HG03460 (cell line): ENCODE data around the gene SLX1B.
"Not testable (repeated sequence)": the region's sequence is repeated elsewhere in the genome, so short reads cannot be mapped to it uniquely, and the experiment has no call there.

Experiments used
- ATAC-seq: cut with Tn5 transposase; IDR thresholded peaks from one replicate; pipeline ENCODE4 v1.9.1; 2021; ENCODE audit not compliant: unreplicated experiment

Gene SLX1B

GRCh38 chr16:29454269-29454668 is at the start of gene SLX1B, which contains the start of gene BOLA2:
TSS of gene SLX1B (plus strand) at chr16:29454533.
TSS of gene BOLA2 (minus strand) at chr16:29454351. CDS start at chr16:29454253, 98 bp downstream.
- ATAC-seq = peak; percentile 83

- ATAC-seq = not testable (repeated sequence)
These were observed 49.1 kb upstream of the SLX1B start for GRCh38 chr16:29405249-29405648.

GRCh38 chr16:29423587-29423986 is 30.7 kb upstream of the SLX1B start:
- ATAC-seq = not testable (repeated sequence)

- ATAC-seq = not testable (repeated sequence)
These were observed 28.9 kb upstream of the SLX1B start for GRCh38 chr16:29425390-29425789.

GRCh38 chr16:29453754-29454153 is 579 bp upstream of the SLX1B start:
- peak; percentile 12 for ATAC-seq

GRCh38 chr16:29454828-29455227 is 495 bp downstream of the SLX1B start:
- ATAC-seq = peak; percentile 61

- ATAC-seq = not testable (repeated sequence)
These were observed 3.3 kb downstream of the SLX1B start for GRCh38 chr16:29457660-29458059.

GRCh38 chr16:29459706-29460646 is 5.6 kb downstream of the SLX1B start, which contains the start of gene SULT1A4:
TSS of gene SULT1A4 (plus strand) at chr16:29459913. CDS start at chr16:29461386, 1,473 bp downstream.
- not testable (repeated sequence) for ATAC-seq

GRCh38 chr16:29460647-29461030 is 6.3 kb downstream of the SLX1B start:
- not testable (repeated sequence) for ATAC-seq

GRCh38 chr16:29465985-29466824 is 11.9 kb downstream of the SLX1B start:
- ATAC-seq = not testable (repeated sequence)

- ATAC-seq = not testable (repeated sequence)
These were observed 12.6 kb downstream of the SLX1B start for GRCh38 chr16:29466904-29467303.

GRCh38 chr16:29467654-29468366 is 13.5 kb downstream of the SLX1B start:
- ATAC-seq = not testable (repeated sequence)

GRCh38 chr16:29469660-29470059 is 15.3 kb downstream of the SLX1B start:
- ATAC-seq = not testable (repeated sequence)

- not testable (repeated sequence) for ATAC-seq
These were observed 17.7 kb downstream of the SLX1B start for GRCh38 chr16:29472065-29472464.

GRCh38 chr16:29482276-29482675 is 27.9 kb downstream of the SLX1B start:
- not testable (repeated sequence) for ATAC-seq

- not testable (repeated sequence) for ATAC-seq
These were observed 52.0 kb downstream of the SLX1B start, which contains the start of gene NPIPB12 for GRCh38 chr16:29506308-29506707. TSS of gene NPIPB12 (minus strand) at chr16:29506408.
